B cell (primary cell): ENCODE measurements around the gene PTGER2.

Experiments
- EZH2 ChIP-seq: IDR thresholded peaks from 2 replicates; pipeline ENCODE4 v1.6.1; 2012; ENCODE audit warnings: borderline replicate concordance, low read depth, mild to moderate bottlenecking, moderate library complexity, low read length; ENCODE audit not compliant: insufficient read depth, poor library complexity, severe bottlenecking
- TF ChIP-seq, protein P1 (sequence below): fragments of 200-600 bp; IDR thresholded peaks from one replicate; pipeline ENCODE4 v1.8.0; 2022; ENCODE audit warnings: antibody characterized with exemption, mild to moderate bottlenecking

GRCh38 chr14:52325126-52325525 lies 11.0 kb downstream of the PTGER2 start:
- TF ChIP-seq, protein P1, sequence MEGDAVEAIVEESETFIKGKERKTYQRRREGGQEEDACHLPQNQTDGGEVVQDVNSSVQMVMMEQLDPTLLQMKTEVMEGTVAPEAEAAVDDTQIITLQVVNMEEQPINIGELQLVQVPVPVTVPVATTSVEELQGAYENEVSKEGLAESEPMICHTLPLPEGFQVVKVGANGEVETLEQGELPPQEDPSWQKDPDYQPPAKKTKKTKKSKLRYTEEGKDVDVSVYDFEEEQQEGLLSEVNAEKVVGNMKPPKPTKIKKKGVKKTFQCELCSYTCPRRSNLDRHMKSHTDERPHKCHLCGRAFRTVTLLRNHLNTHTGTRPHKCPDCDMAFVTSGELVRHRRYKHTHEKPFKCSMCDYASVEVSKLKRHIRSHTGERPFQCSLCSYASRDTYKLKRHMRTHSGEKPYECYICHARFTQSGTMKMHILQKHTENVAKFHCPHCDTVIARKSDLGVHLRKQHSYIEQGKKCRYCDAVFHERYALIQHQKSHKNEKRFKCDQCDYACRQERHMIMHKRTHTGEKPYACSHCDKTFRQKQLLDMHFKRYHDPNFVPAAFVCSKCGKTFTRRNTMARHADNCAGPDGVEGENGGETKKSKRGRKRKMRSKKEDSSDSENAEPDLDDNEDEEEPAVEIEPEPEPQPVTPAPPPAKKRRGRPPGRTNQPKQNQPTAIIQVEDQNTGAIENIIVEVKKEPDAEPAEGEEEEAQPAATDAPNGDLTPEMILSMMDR, result no peak
- no peak for TF ChIP-seq EZH2
